ENCODE data around the gene PCSK5.

GRCh38 chr9:75992482-75993206 lies 102.2 kb downstream of the PCSK5 start:
- TF ChIP-seq CTCF (IDR thresholded peaks at IDR 0.05) (no peak), EZH2 (IDR thresholded peaks at IDR 0.05; ENCODE audit: borderline replicate concordance, insufficient read depth, low read depth, low read length, poor library complexity, severe bottlenecking) (no peak)
